OCI-LY3 (cell line): Measurements from ENCODE around the gene GAS7.

Experiments used
- H2AFZ ChIP-seq: fragments of 200-600, 300-600 bp; shearing (Covaris generic); 2 replicates; pipeline ENCODE4 v1.6.0; 2014; ENCODE audit warnings: antibody characterized with exemption, low read depth, low read length
- H3K27ac ChIP-seq: fragments of 200-600, 300-600 bp; sonication (generic); 2 replicates; pipeline ENCODE4 v1.5.1; 2014; ENCODE audit warnings: mild to moderate bottlenecking, low read length, moderate library complexity, mixed read lengths
- H3K27me3 ChIP-seq: fragments of 200-600, 300-600 bp; sonication (generic); 2 replicates; pipeline ENCODE4 v1.6.1; 2014; ENCODE audit warnings: low read depth, low read length, mixed read lengths
- H3K36me3 ChIP-seq: fragments of 200-600, 300-600 bp; sonication (generic); replicated peaks from 2 replicates; pipeline ENCODE3; 2014; ENCODE audit warnings: low read depth, low read length, mixed read lengths
- H3K4me1 ChIP-seq: fragments of 300-600, 200-600 bp; sonication (generic); 2 replicates; pipeline ENCODE4 v1.6.1; 2014; ENCODE audit warnings: low read length, mixed read lengths
- H3K4me2 ChIP-seq: fragments of 200-600, 300-600 bp; sonication (generic); 2 replicates; pipeline ENCODE4 v1.6.1; 2014; ENCODE audit warnings: low read length, mixed read lengths
- H3K4me3 ChIP-seq: fragments of 300-600, 200-600 bp; sonication (generic); 2 replicates; pipeline ENCODE4 v1.5.1; 2014; ENCODE audit warnings: antibody characterized with exemption, mild to moderate bottlenecking, low read length, moderate library complexity
- H3K79me2 ChIP-seq: fragments of 300-600, 200-600 bp; shearing (Covaris generic); 2 replicates; pipeline ENCODE4 v1.6.1; 2014; ENCODE audit warnings: mild to moderate bottlenecking, low read length, mixed read lengths
- H3K9ac ChIP-seq: fragments of 300-600, 200-600 bp; shearing (Covaris generic); 2 replicates; pipeline ENCODE4 v1.6.0; 2014; ENCODE audit warnings: mild to moderate bottlenecking, low read length, moderate library complexity
- H3K9me3 ChIP-seq: fragments of 200-600, 300-600 bp; shearing (Covaris generic); 2 replicates; pipeline ENCODE4 v1.6.1; 2014; ENCODE audit warnings: low read length, mixed read lengths; ENCODE audit not compliant: insufficient read depth
- H4K20me1 ChIP-seq: fragments of 200-600, 300-600 bp; sonication (generic); 2 replicates; pipeline ENCODE4 v1.6.1; 2016; ENCODE audit warnings: low read length, mixed read lengths; ENCODE audit not compliant: insufficient read depth
- EZH2phosphoT487 ChIP-seq: fragments of 200-600 bp; shearing (Covaris generic); IDR thresholded peaks from 2 replicates; pipeline ENCODE4 v1.6.1; 2018; ENCODE audit warnings: antibody characterized with exemption, mixed run types, low read depth
- TF ChIP-seq, protein P1 (sequence below): fragments of 200-600, 300-600 bp; sonication (generic); IDR thresholded peaks from 2 replicates; pipeline ENCODE4 v1.5.1; 2014; ENCODE audit warnings: antibody characterized with exemption, low read length, low read depth

Gene GAS7

DNA sequence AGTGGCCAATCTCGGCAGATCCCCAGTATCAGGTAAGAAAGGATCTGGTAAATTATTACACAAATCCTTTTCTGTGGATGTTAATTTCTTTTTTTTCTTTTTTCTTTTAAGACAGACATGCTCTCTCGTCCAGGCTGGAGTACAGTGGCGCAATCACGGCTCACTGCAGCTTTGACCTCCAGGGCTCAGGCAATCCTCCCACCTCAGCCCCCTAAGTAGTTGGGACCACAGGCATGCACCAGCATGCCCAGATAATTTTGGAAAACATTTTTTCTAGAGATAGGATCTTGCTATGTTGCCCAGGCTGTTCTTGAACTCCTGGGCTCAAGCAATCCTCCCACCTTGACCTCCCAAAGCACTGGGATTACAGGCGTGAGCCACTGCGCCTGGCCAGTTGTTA, 54.0 kb downstream of the GAS7 start:
- Histone ChIP-seq H3K4me3 (no peak overlapping the region), H2AFZ (no peak overlapping the region), H3K27ac (no peak overlapping the region), H3K9ac (no peak overlapping the region), H3K27me3 (no peaks in the 10 kb centered on the region), H3K79me2 (no peaks in the 10 kb centered on the region), H3K9me3 (no peaks in the 10 kb centered on the region), H3K4me2 (no peak overlapping the region), H3K36me3 (no peaks in the 10 kb centered on the region), H3K4me1 (no peaks in the 10 kb centered on the region), H4K20me1 (no peaks in the 10 kb centered on the region)
- no peak for TF ChIP-seq EZH2phosphoT487
- TF ChIP-seq, protein P1, sequence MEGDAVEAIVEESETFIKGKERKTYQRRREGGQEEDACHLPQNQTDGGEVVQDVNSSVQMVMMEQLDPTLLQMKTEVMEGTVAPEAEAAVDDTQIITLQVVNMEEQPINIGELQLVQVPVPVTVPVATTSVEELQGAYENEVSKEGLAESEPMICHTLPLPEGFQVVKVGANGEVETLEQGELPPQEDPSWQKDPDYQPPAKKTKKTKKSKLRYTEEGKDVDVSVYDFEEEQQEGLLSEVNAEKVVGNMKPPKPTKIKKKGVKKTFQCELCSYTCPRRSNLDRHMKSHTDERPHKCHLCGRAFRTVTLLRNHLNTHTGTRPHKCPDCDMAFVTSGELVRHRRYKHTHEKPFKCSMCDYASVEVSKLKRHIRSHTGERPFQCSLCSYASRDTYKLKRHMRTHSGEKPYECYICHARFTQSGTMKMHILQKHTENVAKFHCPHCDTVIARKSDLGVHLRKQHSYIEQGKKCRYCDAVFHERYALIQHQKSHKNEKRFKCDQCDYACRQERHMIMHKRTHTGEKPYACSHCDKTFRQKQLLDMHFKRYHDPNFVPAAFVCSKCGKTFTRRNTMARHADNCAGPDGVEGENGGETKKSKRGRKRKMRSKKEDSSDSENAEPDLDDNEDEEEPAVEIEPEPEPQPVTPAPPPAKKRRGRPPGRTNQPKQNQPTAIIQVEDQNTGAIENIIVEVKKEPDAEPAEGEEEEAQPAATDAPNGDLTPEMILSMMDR: no peak

DNA sequence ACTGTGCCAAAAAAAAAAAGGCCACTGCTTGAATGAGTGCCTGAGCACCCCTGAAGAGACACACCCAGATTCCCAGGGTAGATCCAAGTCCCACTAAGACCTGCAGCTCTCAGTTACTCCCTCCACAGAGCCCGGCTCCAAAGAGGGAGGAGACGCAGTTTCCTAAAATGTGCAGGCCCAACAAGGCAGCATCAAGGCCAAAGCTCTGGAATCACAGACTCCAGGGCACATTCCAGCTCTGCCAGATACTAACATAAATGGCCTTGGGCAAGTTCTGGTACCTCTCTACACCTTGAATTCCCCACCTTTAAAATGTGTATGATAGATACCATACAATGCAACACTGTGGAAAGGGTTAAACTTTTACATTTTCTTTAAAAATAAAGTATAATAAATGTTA, 57.0 kb downstream of the GAS7 start:
- no peak overlapping the region for H3K4me3 ChIP-seq
- no peak overlapping the region for H3K27ac ChIP-seq
- H4K20me1 ChIP-seq: no peaks in the 10 kb centered on the region
- no peaks in the 10 kb centered on the region for H3K4me1 ChIP-seq
- H3K36me3 ChIP-seq: no peaks in the 10 kb centered on the region
- no peak overlapping the region for H3K9ac ChIP-seq
- no peaks in the 10 kb centered on the region for H3K79me2 ChIP-seq
- H3K4me2 ChIP-seq: no peak overlapping the region
- no peaks in the 10 kb centered on the region for H3K9me3 ChIP-seq
- no peak overlapping the region for H2AFZ ChIP-seq
- no peak for TF ChIP-seq EZH2phosphoT487
- TF ChIP-seq, protein P1: no peak
- H3K27me3 ChIP-seq: no peaks in the 10 kb centered on the region

DNA sequence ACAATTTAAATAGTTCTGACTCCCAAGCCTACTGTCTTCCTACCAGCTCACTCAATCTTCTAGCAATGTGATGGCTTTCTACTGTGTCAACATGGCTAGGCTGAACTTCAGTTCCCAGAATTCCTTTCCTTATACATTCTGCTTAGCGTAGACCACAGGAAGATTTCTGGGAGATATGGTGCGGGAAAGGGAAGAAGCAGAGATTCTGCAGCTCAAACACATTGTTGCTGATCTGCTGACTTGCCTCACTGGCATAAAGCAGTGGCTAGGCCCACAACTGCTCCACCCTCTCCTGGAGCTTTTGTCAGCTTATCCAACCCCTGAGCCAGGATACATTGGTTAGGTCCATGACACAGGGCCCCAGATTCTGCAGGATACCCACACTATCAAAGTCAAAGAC, 58.8 kb downstream of the GAS7 start:
- no peaks in the 10 kb centered on the region for H3K36me3 ChIP-seq
- no peaks in the 10 kb centered on the region for H3K79me2 ChIP-seq
- H3K9ac ChIP-seq: no peak overlapping the region
- H2AFZ ChIP-seq: no peak overlapping the region
- H3K4me1 ChIP-seq: no peaks in the 10 kb centered on the region
- H3K27me3 ChIP-seq: no peaks in the 10 kb centered on the region
- no peak overlapping the region for H3K4me3 ChIP-seq
- no peak overlapping the region for H3K27ac ChIP-seq
- TF ChIP-seq EZH2phosphoT487: no peak
- TF ChIP-seq, protein P1: no peak
- no peaks in the 10 kb centered on the region for H4K20me1 ChIP-seq
- H3K9me3 ChIP-seq: no peaks in the 10 kb centered on the region
- H3K4me2 ChIP-seq: no peak overlapping the region

DNA sequence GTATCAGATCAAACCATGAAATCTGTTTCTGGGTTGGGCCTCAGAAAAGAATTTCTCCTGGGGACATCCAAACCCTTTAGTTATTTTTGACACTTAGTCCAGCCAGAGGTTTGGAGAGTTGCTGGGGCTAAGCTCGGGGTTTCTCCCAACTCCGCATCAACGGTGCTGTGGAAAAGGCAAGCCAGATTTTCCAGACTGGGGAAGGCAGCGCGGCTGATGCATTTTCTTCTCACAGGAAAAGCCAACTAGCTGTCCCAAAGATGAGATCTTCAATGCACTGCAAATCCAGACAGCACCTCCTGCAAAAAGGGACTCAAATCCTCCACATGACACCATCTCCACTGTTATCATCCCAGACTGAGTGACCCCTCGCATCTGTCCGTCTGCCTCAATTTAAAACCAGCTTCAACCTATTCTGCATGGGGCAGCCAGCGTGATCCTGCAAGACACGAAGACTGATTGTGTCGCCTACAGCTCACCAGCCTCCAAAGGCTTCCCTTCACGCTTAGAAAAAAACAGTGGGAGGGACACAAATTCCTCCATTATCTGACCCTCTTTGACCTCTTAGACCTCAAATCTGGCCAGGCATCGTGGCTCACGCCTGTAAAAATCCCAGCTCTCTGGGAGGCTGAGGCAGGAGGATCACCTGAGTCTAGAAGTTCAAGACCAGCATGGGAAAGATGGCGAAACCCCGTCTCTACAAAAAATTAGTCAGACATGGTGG, 62.0 kb downstream of the GAS7 start:
- H3K79me2 ChIP-seq: no peaks in the 10 kb centered on the region
- H3K9ac ChIP-seq: no peak overlapping the region
- no peak overlapping the region for H3K4me2 ChIP-seq
- no peak overlapping the region for H2AFZ ChIP-seq
- TF ChIP-seq EZH2phosphoT487: no peak
- TF ChIP-seq, protein P1: no peak
- H3K27ac ChIP-seq: no peak overlapping the region
- no peak overlapping the region for H3K4me3 ChIP-seq
- no peaks in the 10 kb centered on the region for H4K20me1 ChIP-seq
- no peaks in the 10 kb centered on the region for H3K9me3 ChIP-seq
- H3K27me3 ChIP-seq: no peaks in the 10 kb centered on the region
- no peaks in the 10 kb centered on the region for H3K4me1 ChIP-seq
- H3K36me3 ChIP-seq: no peaks in the 10 kb centered on the region
